ENCODE data around the gene F2R.
"Not testable (repeated sequence)": the region's sequence is repeated elsewhere in the genome, so short reads cannot be mapped to it uniquely, and the experiment has no call there.

The F2R gene

DNA sequence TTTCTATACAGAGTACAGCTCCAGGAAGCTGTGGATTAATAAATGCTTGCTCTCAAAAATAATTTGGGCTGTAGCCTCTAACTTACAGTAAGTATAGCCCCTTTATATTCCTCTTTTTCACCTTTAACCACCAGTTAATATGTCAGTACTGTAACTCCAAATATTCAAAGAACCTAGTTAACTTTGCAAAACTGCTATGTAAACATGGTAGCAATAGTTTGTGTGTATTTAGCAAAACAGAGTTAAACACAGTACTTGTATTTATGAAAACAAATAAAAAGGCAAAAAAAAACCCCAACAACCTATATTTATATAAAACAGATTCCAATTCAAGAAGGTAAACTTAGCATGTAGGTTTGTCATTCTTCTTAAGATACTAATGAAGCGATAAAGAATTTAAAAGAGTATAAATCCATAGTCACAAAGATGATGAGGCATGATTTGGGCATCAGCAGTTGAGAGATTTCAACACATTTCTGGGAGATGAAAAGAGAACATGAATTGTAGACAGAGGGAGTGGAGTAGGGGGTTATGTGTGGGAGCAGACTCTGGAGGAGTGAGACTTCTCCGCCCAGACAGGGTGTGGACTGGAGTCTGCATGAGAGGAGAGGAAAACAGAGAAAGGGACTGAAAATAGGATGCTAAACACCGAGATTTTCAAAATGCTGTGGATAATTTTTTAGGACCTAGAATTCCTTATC lies 55.9 kb downstream of the F2R start:
- DNase-seq (ENCODE audit: extremely low read depth, low read depth), result no peak
- TF ChIP-seq, protein P1, sequence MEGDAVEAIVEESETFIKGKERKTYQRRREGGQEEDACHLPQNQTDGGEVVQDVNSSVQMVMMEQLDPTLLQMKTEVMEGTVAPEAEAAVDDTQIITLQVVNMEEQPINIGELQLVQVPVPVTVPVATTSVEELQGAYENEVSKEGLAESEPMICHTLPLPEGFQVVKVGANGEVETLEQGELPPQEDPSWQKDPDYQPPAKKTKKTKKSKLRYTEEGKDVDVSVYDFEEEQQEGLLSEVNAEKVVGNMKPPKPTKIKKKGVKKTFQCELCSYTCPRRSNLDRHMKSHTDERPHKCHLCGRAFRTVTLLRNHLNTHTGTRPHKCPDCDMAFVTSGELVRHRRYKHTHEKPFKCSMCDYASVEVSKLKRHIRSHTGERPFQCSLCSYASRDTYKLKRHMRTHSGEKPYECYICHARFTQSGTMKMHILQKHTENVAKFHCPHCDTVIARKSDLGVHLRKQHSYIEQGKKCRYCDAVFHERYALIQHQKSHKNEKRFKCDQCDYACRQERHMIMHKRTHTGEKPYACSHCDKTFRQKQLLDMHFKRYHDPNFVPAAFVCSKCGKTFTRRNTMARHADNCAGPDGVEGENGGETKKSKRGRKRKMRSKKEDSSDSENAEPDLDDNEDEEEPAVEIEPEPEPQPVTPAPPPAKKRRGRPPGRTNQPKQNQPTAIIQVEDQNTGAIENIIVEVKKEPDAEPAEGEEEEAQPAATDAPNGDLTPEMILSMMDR (IDR thresholded peaks at IDR 0.05; ENCODE audit: low read depth, low read length), result no peak

DNA sequence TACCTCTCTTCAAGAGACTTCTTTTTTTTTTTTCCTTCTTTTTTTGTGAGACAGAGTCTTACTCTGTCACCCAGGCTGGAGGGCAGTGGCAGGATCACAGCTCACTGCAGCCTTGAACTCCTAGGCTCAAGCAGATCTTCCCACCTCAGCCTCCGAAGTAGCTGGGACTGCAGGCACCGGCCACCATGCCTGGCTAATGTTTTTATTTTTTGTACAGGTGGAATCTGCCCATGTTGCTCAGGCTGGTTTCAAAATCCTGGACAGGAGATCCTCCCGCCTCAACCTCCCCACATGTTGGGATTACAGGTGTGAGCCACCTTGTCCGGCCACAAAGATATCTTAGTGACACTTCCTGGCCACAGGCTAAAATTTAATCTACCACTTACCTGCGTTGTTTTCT lies 60.0 kb downstream of the F2R start:
- TF ChIP-seq, protein P1 (IDR thresholded peaks at IDR 0.05; ENCODE audit: low read depth, low read length), result no peak

DNA sequence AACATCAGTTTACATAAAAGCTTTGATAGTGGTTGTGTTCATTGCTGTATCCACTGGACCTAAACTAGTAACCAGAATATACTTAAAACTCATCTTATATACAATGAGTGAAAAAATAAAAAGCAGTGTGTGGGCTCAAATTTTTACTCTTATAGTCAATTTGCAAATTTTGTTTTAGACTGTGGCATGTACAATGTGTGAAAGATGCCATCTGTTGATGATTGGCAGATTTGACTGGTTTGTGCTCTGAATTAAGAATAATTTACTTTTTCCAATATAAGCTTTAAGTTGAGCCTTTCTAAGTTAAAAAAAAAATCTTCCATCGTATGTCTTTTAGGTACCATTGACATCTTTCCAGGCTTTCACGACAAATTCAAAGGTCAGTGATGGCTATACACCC lies 60.5 kb downstream of the F2R start:
- TF ChIP-seq, protein P1 (IDR thresholded peaks at IDR 0.05; ENCODE audit: low read depth, low read length), result no peak
- no peak for DNase-seq (ENCODE audit: extremely low read depth, low read depth)

More for the DNA sequence above, 60.0 kb downstream of the F2R start:
- no peak for DNase-seq (ENCODE audit: extremely low read depth, low read depth)

DNA sequence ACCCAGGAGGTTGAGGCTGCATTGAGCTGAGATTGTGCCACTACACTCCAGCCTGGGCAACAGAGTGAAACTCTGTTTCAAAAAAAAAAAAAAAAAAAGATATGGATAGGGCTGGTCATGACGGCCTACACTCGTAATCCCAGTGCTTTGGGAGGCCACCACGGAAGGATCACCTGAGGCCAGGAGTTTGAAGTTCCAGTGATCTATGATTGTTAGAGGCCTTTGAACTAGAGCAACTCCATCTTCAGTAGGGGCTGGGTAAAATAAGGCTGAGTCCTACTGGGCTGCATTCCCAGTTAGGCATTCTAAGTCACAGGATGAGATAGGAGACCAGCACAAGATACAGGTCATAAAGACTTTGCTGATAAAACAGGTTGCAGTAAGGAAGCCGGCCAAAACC lies 64.7 kb downstream of the F2R start:
- not testable (repeated sequence) for DNase-seq (ENCODE audit: extremely low read depth, low read depth)

DNA sequence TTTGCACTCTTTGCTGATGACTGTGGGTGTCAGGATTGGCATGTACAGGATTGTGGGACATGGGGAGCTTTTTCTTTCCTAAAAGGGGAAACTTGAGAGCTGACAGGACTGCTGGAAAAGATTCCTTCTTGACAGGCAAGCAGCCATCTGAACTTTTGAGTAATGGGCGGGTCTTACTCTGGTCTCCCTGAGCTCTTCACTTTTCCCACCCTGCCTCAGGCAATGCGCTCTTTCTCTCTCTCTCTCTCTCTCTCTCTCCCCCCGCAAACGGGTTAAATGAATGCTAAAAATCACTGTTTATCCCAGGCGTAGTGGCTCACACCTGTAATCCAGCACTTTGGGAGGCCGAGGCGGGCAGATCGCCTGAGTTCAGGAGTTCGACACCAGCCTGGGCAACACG lies 65.8 kb downstream of the F2R start:
- TF ChIP-seq, protein P1 (IDR thresholded peaks at IDR 0.05; ENCODE audit: low read depth, low read length), result no peak
- no peak for DNase-seq (ENCODE audit: extremely low read depth, low read depth)

DNA sequence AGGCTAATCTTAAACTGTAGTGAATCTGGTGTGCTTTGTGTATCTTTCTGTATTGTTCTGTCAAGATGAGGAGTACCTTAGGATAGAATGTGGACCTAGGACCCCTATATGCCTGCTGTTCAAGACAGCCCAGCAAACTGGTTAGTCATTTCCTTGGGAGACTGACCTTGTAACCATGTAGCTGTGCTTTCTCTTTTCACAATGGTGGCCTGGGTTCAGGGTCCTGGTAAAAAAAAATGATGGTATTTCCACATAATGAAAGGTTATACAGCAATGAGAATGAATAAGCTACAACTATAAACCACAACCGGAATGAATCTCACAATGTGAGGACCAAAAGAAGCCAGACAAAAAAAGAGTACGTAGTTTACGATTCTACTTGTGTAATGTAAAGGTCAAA lies 66.5 kb downstream of the F2R start:
- no peak for DNase-seq (ENCODE audit: extremely low read depth, low read depth)
- TF ChIP-seq, protein P1 (IDR thresholded peaks at IDR 0.05; ENCODE audit: low read depth, low read length), result no peak

Data from AG09319 (cell line).